Measurements from ENCODE around the gene FOXL2NB.

DNA sequence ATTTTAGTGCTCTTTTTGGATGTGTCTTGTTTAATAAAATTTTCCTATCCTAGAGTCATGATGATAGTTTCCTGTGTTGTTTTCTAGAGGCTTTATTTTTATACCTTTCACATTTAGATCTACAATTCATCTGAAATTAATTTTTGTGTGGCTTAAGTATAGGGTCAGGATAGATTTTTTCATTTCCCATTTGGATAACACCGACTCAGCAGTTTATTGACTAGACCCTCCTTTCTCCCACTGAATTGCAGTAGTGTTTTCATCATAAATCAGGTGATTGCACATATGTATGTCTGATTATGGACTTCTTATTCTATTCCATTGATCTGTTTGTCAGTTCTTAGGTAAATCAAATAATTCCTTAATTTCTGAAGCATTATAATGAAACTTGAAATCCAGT lies 48.7 kb downstream of the FOXL2NB start:
- TF ChIP-seq, protein P1, sequence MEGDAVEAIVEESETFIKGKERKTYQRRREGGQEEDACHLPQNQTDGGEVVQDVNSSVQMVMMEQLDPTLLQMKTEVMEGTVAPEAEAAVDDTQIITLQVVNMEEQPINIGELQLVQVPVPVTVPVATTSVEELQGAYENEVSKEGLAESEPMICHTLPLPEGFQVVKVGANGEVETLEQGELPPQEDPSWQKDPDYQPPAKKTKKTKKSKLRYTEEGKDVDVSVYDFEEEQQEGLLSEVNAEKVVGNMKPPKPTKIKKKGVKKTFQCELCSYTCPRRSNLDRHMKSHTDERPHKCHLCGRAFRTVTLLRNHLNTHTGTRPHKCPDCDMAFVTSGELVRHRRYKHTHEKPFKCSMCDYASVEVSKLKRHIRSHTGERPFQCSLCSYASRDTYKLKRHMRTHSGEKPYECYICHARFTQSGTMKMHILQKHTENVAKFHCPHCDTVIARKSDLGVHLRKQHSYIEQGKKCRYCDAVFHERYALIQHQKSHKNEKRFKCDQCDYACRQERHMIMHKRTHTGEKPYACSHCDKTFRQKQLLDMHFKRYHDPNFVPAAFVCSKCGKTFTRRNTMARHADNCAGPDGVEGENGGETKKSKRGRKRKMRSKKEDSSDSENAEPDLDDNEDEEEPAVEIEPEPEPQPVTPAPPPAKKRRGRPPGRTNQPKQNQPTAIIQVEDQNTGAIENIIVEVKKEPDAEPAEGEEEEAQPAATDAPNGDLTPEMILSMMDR (IDR thresholded peaks at IDR 0.05; ENCODE audit: low read length): no peak
- TF ChIP-seq EZH2 (IDR thresholded peaks at IDR 0.05; ENCODE audit: borderline replicate concordance, low read length): no peak

All from OCI-LY1 (cell line).